ENCODE data around the gene TMCC3.
A peak's percentile ranks its signal among the peaks of the same experiment; 100 is the strongest.

TMCC3 gene

DNA sequence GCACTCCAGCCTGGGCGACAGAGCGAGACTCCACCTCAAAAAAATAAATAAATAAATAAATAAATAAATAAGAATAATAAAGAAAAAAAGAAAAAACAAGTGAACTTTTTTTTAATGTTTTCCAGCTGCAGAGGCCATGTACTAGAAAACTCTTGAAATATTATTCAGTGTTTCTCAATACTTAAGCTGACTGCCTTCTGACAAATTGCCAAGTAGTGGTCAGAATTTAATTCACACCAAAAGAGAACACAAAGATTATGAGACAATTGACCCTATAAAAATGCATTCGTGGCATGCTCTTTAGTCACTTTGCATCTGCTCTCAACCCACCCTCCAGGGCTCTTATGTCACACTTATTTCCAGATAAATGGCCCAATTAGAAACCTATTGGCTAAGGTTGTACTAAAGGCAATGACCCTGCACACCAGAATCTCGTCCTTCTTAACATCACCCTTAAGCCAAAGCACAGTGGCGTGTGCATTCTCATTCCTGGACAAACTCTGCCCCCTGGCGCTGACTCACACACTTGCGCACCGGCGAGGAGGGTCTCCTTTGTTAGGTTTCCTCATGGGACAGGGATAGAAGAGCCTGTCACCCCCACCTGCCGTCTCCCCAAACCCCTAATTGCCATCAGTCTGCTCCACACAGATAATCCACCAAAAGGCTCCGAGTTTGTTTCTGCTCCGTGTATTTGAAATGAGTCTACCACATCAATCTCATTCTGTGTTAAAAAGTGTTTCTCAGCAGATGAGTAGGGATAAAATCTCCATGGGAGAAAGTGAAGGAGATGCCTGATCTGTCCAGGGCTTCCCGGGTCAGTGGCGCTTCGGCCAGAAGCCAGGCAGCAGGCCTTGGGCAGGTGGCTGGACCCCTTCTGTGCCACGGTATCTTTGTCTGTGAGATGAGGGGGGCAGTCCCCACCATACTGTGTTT, 117.6 kb downstream of the TMCC3 start:
- DNase-seq (ENCODE audit: low read depth): peak; percentile 67

DNA sequence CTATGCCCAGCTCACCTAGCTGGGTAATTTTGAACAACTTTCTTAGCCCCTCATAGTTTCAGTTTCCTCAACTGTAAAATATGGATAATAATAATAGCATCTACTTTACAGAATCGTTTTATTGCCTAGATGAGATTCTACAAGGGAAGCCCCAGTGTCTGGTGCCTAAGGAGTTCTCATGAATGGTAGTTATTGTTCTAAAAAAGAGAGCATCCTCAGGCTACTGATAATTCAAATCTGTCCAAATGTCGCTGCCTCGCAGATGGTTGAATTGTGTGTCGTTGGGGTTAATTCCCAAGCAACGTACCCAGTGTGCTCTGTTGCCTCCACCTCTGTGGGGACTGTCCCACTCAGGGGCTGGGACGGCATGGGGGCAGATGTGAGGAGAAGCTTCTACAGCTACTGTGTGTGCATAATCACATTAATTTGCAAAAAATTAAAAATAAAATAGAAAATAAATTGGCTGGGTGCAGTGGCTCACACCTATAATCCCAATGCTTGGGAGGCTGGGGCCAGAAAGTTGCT, 119.1 kb downstream of the TMCC3 start:
- no peak for DNase-seq (ENCODE audit: low read depth)

DNA sequence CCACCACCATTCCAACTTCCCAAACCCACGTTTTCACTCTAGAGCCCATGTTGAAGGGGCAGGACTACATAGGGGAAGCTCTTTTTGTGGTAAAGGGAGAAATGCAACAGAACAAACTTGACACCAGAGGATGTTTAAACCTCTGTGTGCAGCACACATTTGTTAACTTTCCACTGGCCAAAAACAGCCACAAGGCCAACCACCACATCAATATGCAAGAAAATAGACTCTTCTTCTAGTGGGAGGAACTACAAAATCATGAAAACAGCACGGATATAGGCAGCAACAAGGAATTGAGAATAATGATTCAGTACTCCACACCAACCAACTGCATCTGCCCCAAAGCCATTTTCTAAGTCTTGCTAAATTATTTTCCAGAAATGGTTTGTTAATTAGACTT, 124.4 kb downstream of the TMCC3 start:
- DNase-seq (ENCODE audit: low read depth): no peak
